Medulla oblongata (tissue), 1 donor: ENCODE measurements around the gene BMPR1B.
"Not testable (repeated sequence)": the region's sequence is repeated elsewhere in the genome, so short reads cannot be mapped to it uniquely, and the experiment has no call there.

Experiments
- DNase-seq: peaks from one replicate; pipeline ENCODE4 v3.0.0-alpha.2; 2015; ENCODE audit errors: extremely low spot score

Gene BMPR1B

DNA sequence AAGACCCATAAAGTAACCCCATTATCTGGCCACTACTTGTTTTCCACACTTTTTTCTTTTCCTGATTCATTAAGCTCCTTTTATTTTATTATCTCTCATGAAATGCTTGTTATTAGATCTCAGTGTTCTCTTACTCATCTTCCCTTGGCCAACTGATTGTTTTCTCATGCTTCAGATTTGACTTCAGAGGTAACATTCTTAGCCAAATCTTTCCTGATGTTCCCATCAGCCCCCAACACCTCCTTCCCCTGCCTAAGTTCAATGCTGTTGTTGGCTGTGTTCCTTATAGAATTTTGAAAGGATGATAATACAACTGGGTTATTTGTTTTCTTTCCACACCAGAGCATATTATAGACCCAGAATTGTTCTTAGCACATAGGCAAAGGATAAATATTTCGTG, 75.6 kb downstream of the BMPR1B start:
- no peak for DNase-seq

DNA sequence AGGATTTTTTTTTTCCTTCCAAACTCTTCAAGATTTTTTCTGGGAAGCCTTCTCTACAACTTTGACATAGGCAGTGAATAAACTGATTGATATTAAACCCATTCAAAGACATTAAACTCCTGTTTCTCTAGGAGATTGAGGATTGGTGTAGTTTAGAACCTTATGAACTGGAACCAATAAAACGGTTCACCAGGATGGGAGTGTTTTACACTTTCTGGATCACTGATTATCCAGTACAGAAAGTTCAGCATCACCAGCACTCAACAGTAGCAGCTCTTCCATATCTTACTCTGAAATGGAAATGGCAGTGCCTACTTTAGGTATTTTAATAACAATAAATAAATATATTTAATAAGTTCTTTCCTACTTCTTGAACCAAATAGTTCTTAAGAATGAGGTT, 76.7 kb downstream of the BMPR1B start:
- no peak for DNase-seq

DNA sequence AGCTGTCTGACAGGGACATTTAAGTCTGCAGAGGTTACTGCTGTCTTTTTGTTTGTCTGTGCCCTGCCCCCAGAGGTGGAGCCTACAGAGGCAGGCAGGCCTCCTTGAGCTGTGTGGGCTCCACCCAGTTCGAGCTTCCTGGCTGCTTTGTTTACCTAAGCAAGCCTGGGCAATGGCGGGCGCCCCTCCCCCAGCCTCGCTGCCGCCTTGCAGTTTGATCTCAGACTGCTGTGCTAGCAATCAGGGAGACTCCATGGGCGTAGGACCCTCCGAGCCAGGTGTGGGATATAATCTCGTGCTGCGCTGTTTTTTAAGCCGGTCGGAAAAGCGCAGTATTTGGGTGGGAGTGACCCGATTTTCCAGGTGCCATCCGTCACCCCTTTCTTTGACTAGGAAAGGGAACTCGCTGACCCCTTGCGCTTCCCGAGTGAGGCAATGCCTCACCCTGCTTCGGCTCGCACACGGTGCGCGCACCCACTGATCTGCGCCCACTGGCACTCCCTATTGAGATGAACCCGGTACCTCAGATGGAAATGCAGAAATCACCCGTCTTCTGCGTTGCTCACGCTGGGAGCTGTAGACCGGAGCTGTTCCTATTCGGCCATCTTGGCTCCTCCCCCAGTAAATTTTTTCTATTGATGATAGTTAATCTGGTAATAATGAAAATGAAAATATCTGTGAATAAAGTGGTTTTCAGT, 83.6 kb downstream of the BMPR1B start:
- DNase-seq, result not testable (repeated sequence)

DNA sequence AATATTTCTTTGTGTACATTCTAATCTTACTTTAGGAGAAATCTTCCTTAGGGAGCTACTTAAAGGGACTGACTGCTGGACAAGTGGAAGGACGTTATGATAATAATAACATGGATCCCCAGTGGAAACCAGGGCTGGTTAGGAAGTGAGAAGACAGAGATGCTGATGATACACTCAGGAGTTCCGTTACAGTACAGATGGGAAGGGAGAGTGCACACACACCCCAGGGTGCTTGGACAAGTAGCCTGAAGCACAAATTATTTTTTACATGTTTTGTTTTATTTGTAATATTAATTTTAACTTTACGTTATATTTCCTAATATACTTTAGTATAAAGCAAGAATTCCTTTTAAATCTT, 84.1 kb downstream of the BMPR1B start:
- no peak for DNase-seq

DNA sequence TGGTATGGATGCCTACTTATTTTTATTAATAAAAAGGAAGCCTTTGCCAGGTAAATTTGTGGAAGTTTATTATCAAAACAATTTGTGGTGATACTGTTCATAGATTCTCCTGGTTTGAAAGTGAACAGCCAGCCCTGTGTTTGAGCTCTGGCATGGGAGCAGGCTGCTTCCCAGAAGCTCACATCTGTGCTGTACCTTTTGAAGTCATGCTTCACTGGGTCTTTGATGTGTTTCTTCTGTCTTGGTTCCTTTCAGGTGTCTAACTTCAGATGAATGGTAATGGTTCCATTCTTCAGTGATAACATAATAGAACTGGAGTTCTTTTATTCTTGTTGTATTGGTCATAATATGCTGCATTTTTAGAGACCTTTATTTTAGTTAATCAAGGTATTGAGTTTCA, 85.5 kb downstream of the BMPR1B start:
- no peak for DNase-seq

DNA sequence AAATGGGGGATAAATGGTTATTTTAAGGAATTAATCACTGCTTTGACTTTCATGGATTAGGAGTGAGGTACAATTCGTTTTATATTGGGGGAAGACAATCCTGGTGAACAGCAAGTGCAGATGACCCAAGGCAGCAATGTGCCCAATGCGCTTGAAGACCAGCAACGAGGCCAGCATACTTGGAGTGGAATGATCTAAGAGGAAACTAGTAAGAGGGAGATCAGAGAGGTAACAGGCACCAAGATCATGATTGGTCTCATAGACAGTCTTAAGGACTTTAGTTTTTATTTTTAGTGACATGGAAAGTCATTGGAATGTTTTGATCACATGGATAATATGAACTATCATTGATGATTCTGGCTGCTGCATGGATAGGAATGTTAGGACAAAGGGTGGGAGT, 90.6 kb downstream of the BMPR1B start:
- DNase-seq, result no peak

DNA sequence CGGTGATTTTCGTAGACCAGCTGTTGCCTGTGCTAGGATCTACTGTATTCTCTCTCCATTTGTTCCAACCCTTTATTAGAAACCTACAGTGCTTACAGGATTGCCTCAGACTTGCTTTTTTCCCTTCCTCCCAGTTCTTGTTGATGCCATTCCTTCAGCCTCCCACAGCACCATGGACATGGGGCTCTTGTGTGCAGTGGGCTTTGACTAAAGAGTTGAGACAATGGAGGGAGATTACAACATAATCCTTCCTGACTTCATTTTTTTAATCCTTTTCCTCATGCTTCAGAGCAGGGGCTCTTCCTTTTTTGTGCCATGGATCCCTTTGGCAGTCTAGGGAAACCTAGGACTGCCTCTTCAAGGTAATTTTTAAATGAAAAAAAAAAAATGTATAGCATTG, 92.1 kb downstream of the BMPR1B start:
- DNase-seq, result no peak

DNA sequence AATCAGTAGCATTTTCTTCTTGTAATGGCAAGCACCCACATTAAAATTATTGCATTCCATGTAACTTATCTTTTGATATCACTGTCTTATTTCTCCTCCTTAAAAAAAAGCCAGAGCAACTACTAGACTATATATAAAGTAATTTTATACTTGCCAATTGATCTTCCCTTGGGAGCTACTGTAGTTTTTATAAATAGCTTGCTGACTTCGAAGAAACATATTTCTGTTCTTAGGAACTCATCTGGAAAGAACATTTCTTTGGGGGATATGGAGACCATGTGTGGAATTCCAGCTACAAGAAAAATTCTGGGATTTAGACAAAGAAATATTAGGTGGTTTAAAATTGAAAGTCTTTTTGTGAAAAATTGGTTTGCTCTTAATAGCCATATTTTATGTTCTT, 94.9 kb downstream of the BMPR1B start:
- DNase-seq, result no peak

DNA sequence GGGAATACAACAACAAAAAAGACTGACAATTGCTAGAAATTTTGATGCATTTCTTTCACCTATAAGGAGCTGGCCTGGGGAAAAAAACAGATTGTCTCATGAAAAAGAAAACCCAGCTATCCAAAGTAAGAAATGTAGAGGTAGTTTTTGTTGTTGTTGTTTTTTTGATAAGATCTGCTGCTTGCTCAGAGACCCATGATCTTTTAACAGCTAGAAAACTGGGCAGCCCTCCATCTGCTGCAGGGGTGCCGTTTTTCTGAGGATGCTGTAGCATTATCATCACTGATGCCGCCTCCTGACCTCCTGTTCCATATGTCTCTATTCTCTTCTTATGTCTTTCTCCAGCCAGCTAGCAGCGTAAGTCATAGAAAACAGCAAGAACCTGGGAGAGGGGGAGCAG, 98.3 kb downstream of the BMPR1B start:
- no peak for DNase-seq

DNA sequence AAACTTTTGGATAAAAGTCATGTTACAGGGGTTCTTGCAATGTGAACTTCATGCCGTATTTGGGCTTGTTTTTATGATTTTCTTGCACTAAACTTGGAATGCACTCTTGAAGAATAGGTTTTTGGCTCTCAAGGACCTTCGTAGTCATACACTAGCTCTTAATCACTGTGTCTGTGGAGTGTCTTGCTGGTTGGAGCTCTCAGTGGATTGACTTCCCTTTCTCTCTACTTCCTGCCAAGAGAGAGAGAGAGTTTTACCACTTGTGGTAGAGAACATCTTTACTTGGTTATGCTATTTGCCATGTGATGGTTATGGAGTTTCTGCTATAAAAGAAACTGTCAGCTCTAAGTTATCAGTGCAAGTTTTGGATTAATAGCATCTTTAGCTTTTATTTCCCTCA, 112.4 kb downstream of the BMPR1B start:
- DNase-seq, result no peak

DNA sequence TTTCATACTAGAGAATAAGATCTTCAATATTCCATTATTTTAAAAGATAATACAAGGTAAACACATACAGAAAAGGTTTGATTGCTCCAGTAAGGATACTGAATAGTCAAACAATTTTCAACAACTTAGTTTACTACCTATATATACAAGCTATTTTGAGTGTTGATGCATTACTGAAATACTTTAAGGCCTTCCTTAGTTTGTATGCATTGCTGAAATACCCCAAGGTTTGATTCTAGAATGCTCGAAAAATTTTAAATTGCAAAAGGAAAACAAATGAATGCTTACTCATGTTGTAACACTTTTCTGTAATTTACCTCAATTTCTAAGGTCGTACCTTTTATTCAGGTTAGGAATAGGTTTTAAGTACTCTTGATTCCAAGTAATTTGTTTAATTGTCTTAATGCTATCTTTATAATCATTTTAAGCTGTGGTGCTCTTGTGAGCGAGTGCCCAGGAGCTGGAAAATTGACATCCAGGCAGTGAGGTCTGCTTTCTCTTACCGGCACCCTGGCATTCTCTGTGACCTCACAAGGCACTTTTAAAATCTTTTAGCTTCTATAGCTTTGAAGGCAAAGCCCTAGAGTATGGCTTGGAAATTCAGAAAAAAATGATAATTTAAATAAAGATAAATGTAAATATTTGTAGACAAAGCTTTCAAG, 114.0 kb downstream of the BMPR1B start:
- DNase-seq, result no peak

DNA sequence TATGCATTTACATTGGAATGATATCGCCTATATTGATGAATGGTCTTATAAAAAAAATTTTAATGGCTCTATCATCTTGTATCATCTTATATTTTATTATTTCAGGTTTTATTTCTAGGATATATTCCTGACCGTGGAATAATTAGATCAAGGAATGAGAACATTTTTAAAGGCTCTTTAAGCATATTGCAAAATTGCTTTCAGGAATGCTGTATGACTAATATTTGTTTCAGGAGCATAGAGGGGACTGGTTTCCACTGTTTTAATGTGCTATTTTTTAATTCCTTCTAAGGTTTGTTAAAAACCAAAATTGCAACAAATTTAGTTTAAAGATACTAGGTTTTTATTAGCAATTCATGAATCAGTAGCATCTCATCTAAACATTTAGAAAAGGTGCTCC, 120.2 kb downstream of the BMPR1B start:
- DNase-seq, result no peak

DNA sequence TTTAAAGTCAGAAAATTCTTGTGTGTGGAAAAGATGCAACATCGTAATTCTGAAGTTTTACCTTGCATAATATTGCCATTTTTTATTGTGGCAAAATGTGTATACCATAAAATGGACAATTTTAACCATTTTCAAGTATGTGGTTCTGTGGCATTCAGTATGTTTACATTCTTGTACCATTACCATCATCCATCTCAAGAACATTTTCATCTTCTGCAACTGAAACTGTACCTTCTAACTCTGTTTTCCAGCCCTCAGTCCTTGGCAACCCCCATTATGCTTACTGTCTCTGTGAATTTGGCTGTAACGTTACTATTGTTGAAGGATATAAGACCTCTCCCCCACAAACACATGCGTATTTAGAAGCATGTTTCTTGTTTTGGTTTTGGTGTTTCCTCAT, 123.2 kb downstream of the BMPR1B start:
- no peak for DNase-seq

DNA sequence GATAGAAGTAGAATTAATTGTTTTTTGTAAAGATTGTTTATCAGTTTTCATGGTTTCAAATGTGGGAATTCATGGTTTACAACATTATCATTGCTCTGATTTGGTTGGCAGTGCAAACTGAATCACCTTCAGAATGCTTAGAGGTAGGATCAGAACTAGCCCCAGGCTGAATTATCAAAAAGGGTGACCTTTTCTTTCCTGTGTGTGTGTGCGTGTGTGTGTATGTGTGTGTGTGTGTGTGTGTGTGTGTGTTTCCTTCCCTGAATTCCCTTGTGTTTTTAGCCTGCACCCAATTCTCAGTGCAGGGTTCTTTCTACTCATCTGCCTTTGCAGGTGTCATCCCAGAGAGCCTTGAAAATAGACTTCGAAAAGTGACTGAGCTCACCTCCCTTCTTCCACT, 125.0 kb downstream of the BMPR1B start:
- DNase-seq, result no peak

DNA sequence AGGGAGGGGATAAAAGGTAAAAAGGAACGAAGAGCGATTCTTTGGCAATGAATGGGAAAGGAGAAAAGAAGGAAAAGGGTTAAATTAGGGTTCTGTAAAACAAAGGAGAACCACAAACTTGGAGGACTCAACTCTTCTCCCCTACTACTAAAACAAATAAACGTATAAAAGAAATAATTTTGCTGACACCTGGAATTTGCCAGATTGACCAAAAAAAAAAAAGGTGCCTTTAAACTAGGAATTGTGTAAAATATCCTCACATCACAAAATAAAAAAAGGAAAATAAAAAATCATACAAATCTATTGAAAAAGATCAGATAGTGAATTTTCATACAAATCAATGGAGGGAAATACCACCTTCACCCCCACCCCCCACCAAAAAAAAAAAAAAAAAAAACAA, 129.3 kb downstream of the BMPR1B start:
- DNase-seq, result no peak

DNA sequence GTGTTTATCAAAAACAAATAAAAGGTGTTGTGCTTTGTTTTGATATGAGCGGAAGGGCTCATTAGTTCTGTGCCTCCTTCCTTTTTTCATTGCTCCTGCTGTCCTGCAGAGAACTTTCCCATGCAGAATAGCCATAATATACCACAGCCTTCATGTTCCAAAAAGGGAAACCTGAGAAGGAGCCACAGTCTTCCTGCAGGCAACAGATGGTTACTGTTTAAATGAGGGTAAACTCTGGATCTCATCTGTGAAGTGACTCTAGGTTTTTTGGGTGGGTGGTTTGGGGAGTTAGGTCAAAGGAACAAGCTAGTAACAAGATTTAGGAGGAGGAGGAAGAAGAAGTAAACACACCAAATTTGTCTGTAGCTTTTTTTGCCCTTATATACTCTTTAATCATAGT, 131.8 kb downstream of the BMPR1B start:
- no peak for DNase-seq

DNA sequence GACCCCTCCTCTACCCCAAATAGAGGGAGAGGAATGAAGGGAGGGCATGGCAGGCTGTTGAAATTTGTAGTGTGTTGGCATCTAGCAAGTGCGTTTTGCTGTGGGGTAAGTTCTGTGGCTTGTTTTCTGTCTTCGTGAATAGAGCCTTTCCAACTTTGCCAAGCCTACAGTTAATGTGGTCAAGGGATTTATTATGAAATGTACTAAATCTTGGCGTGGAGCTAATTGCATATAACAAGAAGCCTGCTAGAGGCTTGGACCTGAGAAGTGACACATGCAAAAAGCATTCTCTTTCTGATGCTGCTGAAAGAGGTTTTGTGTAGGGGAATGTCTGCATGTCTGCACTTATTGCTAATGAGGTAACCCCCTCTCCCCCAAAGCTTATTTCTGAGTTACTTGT, 132.2 kb downstream of the BMPR1B start:
- DNase-seq, result no peak

DNA sequence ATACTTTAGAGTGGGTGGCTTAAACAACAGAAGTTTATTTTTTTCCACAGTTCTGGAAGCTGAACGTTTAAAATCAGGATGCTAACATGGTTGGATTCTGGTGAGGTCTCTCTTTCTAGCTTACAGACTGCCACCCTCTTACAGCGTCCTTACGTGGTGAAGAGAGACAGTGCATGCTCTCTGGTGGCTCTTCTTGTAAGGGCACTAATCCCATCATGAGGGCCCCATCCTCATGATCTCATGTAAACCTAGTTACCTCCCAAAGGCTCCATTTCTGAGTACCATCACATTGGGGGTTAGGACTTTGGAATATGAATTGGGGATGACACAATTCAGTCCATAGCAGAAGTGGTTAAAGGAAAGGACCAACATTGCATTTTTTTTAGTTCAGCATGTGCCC, 132.8 kb downstream of the BMPR1B start:
- no peak for DNase-seq

DNA sequence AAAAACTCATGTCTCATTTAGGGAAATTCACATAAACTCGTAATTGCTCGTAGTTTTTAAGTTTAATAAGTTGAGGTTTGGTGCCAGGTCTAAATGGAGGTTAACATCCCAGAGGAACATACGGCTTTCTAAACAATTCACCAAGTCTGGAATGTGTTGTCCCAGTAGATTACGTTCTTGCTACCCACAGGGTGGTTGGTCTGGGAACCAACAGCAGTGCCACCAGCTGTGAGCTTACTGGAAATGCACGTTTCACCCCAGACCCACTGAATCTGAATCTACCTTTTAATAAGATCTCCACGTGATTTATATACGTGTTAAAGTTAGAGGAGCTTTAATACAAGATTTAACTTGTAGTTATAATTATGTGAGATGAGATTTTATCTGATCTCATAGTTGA, 134.3 kb downstream of the BMPR1B start:
- no peak for DNase-seq

DNA sequence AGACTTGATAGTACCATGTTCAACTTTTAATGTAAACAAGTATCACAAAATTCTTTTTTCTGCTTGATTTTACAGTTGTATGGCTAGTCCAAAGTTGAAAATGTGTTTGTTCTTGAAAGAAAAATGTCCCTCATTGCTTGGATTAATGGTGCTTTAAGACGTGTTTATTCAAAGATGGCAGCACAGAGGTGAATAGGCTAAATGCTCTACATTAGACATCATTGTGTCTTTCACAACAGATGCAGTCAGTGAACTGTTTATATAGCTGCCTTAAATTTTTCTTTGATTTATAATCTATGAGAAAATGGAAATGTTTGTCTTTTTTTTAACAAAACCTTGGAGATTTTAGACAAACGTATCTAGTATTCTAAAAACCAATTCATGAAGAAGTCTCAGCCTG, 137.3 kb downstream of the BMPR1B start:
- DNase-seq, result no peak

DNA sequence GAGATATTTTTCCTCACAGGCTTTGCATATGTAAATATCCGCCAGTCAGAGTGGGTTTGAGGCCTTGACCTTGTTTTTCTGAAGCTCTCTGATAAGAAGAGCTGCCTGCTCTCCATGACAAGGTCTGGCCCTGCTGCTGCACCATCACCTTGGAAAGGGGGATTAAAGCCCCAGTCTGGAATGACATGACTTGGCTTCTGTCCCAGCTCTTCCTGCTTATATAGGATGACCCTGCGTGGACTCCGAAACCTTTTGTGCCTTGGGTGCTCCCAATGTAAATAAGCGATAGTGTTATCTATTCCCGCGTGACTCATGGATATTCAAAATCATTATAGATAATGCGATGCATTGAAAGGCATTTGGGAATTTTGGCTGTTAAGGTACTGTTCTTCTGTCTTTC, 139.3 kb downstream of the BMPR1B start:
- no peak for DNase-seq

DNA sequence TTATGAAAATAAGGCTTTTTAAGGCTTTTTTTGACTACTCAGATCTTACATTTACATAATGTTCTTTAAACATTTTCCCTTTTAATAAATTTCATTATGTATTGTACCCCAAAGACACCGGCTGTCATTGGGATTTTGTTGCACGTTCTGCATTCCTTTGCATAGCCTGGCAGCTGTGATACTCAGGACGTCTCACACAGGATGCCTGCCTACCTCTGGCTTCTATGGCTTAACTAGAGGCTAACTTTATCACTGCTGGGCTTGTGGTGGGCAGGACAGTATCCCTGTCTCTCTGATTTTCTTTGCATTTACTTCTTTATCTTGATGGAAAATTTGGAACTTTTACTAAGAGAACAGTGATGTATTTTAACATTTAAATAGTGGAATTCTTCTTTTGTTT, 147.8 kb downstream of the BMPR1B start:
- no peak for DNase-seq

DNA sequence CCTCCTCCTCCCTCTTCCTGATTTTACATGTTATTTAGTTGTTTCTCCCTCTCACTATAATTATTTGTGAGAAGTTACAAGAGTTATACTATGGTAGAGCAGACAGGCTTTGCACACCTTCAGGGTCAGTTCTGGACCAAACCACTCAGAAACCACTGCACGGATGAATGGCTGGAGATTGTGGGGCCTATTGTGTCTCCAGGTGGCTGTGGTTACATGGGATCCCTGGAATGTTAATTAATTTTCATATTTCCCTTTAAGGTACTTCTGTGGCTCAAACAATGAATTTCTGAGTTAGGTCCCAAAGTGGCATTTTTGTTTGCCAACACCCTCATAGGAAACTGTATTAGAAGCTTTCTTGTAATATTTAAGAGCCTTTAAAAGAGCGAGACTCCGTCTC, 151.9 kb downstream of the BMPR1B start:
- DNase-seq, result no peak

DNA sequence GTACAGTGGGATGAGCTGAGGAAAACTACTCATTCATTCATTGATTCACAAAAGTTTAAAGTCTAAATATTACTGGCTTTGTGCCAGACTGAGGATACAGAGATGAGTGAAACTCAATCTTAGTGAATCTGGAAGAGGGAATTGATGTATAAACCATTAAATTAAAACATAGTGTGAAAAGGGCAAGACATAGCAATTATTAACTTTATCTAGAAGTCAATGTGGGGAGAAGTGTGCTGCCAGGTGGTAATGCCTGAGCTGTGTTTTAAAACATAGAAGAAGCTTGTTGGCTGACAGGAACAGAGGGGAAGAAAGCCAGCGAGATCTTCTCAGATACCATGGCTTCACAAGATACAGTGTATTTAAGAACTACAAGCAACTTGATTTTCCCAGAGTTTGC, 153.4 kb downstream of the BMPR1B start:
- DNase-seq, result no peak
